ENCODE results near the gene ASB18. TPM values are rescaled to one million over a fixed set of nuclear protein-coding genes. Genes with fewer than 3 reads are reported as not detected.

Gene ASB18
- total and polyA plus RNA-seq, 2 of the 4 experiments (the other 2 are of a cell fraction) = not detected

DNA sequence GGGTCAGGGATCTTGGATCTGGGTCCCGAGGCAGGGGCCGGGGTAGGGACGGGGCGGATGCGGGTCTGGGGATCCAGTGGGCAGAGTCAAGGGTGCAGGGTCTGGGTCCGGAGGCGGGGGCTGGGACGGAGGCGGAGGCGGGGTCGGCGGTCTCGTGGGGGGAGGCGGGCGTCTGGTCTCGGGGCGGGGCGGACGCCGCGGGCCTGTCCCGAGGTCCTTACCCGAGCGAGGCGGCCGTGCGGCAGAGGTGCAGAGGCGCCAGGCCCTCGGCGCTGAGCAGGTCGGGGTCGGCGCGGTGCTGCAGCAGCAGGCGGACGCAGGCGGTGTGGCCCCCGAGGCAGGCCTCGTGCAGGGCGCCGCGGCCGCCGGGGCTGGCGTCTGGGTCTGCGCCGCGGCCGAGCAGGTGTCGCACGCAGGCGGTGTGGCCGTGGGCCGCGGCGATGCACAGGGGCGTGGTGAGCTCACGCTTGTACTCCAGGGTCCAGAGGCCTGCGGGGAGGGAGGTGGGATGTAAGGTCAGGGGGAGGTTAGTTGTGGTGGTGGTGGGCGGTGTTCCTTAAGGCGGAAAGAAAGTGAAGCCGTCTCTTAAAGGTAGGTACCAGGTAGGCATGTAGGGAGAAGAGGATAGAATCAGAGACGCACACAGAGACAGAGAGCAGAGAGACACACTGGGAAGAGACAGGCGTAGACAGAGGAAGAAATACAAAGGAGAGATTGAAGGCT lies 26.6 kb downstream of the ASB18 start:
- Histone ChIP-seq H3K18ac (ENCODE audit: low read depth, low read length) (no peak overlapping the region), H2BK15ac (ENCODE audit: low read depth, low read length) (no peak overlapping the region), H3K4ac (ENCODE audit: low read depth, low read length) (no peak overlapping the region), H3K4me3 (ENCODE audit: insufficient read depth, low read depth, low read length) (no peak overlapping the region), H3K14ac (replicated peaks; ENCODE audit: low read depth, low read length) (no peak overlapping the region), H3K36me3 (ENCODE audit: control insufficient read depth, insufficient read depth, low read length) (no peaks in the 10 kb centered on the region), H3K4me1 (ENCODE audit: control insufficient read depth, insufficient read depth, low read length) (peaks cover 13% of the 10 kb centered on the region), H3K9me1 (ENCODE audit: insufficient read depth, low read length) (no peaks in the 10 kb centered on the region), H3K27ac (ENCODE audit: insufficient read depth, low read length) (no peak overlapping the region), H4K5ac (ENCODE audit: low read depth, low read length) (no peak overlapping the region), H3K23ac (ENCODE audit: low read depth, low read length) (no peak overlapping the region), H3K4me2 (ENCODE audit: low read depth, low read length) (no peak overlapping the region), H2BK20ac (ENCODE audit: low read depth, low read length) (no peak overlapping the region), H2AK9ac (replicated peaks; ENCODE audit: low read depth, low read length, poor library complexity) (no peak overlapping the region), H2AK5ac (ENCODE audit: low read depth, low read length) (no peak overlapping the region), H3K27me3 (ENCODE audit: control insufficient read depth, insufficient read depth, low read length) (peaks cover 37% of the 10 kb centered on the region), H2BK120ac (ENCODE audit: low read depth, low read length) (no peak overlapping the region), H3K79me1 (ENCODE audit: low read depth in 1 of 2, low read length in 2 of 2) (no peaks in the 10 kb centered on the region), H4K8ac (ENCODE audit: low read depth in 2 of 2, low read length in 2 of 2) (no peak overlapping the region), H3K9ac (ENCODE audit: low read depth, low read length) (no peak overlapping the region), H4K91ac (ENCODE audit: insufficient read depth, low read depth, low read length) (no peak overlapping the region), H3K9me3 (ENCODE audit: control insufficient read depth, insufficient read depth, low read length) (no peaks in the 10 kb centered on the region; the same call in 1 of the 2 replicates), H2AFZ (replicated peaks; ENCODE audit: low read length, poor library complexity) (peak overlapping the region; percentile 68), H2BK5ac (ENCODE audit: low read depth, low read length, poor library complexity, severe bottlenecking) (no peak overlapping the region), H4K20me1 (ENCODE audit: insufficient read depth, low read length) (no peaks in the 10 kb centered on the region), H3K56ac (ENCODE audit: extremely low read depth, insufficient read depth, low read length) (no peak overlapping the region)
- BruUV-seq (replicated peaks) = no TSS peak
- dilution Hi-C loops (cut with HindIII; ENCODE audit: low sequenced_read_pairs, unreplicated experiment) (no loop called here), in situ Hi-C loops (cut with MboI; ENCODE audit: low sequenced_read_pairs) (no loop called here), intact Hi-C loops (cut with micrococcal nuclease) (no loop called here)
- ChIA-PET CTCF (no interaction called here), POLR2A (ENCODE audit: unreplicated experiment) (no interaction called here)
- TF ChIP-seq FOS (IDR thresholded peaks at IDR 0.05; ENCODE audit: low read depth, low read length) = no peak
- TF ChIP-seq MAZ (IDR thresholded peaks at IDR 0.05; ENCODE audit: borderline replicate concordance, low read depth, low read length) = no peak
- TF ChIP-seq NFE2L2 (IDR thresholded peaks at IDR 0.05; ENCODE audit: low read depth, low read length) = no peak
- no peak for TF ChIP-seq MXI1 (IDR thresholded peaks at IDR 0.05; ENCODE audit: borderline replicate concordance, low read depth, low read length)
- TF ChIP-seq POLR2A (IDR thresholded peaks at IDR 0.05; ENCODE audit: low read depth, low read length) = no peak
- TF ChIP-seq, protein P1, sequence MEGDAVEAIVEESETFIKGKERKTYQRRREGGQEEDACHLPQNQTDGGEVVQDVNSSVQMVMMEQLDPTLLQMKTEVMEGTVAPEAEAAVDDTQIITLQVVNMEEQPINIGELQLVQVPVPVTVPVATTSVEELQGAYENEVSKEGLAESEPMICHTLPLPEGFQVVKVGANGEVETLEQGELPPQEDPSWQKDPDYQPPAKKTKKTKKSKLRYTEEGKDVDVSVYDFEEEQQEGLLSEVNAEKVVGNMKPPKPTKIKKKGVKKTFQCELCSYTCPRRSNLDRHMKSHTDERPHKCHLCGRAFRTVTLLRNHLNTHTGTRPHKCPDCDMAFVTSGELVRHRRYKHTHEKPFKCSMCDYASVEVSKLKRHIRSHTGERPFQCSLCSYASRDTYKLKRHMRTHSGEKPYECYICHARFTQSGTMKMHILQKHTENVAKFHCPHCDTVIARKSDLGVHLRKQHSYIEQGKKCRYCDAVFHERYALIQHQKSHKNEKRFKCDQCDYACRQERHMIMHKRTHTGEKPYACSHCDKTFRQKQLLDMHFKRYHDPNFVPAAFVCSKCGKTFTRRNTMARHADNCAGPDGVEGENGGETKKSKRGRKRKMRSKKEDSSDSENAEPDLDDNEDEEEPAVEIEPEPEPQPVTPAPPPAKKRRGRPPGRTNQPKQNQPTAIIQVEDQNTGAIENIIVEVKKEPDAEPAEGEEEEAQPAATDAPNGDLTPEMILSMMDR (conservative IDR thresholded peaks at IDR 0.05; ENCODE audit: low read depth, low read length) = no peak
- no peak for TF ChIP-seq BHLHE40 (IDR thresholded peaks at IDR 0.05; ENCODE audit: low read depth, low read length)
- no peak for TF ChIP-seq CEBPB (IDR thresholded peaks at IDR 0.05; ENCODE audit: low read depth, low read length)
- TF ChIP-seq CHD1 (IDR thresholded peaks at IDR 0.05; ENCODE audit: low read depth, low read length) = no peak
- no peak for TF ChIP-seq RCOR1 (IDR thresholded peaks at IDR 0.05; ENCODE audit: insufficient replicate concordance, low read length)
- TF ChIP-seq RAD21 (IDR thresholded peaks at IDR 0.05; ENCODE audit: low read length) = no peak
- WGBS, 2 experiments (ENCODE audit: extremely low coverage in 2 of 2, insufficient read length in 1 of 2) = 19% methylated on average over 22 of the region's 64 CpGs; no CpG with 5 or more reads in 1 of the 2 experiments
- no peak for DNase-seq
- no peak for ATAC-seq (ENCODE audit: low read depth)
